ENCODE data around the gene C1orf56.

DNA sequence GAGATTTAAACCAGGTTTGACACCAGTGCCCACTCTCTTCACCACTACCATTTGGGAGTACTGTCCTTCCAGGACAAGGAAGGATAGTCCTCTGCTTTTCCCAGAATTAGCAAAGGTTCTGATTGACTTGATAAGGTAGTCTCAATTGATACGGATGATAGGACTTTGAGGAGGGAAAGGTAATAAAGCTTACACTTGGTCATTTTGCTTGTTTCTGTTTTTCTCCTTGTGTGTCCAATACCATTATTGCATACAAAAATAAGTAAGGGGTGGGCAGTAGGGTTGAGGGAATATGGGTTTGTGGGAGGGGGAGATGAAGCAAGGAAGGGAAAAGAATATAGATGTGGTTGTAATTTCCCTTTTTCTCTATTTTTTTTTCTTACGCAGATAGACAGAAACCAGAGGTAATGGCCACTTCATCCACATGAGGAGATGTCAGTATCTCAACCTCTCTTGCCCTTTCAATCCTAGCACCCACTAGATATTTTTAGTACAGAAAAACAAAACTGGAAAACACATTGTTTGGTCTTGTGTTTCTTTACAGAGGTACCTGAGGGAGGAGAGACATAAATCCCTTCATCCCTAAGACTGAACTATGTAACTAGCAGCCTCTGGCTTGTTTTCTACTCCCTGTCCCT lies 2.6 kb downstream of the C1orf56 start:
- peak in 1 of 2 donors; percentile 3 for TF ChIP-seq POLR2A (IDR thresholded peaks at IDR 0.05)
- TF ChIP-seq, protein P1, sequence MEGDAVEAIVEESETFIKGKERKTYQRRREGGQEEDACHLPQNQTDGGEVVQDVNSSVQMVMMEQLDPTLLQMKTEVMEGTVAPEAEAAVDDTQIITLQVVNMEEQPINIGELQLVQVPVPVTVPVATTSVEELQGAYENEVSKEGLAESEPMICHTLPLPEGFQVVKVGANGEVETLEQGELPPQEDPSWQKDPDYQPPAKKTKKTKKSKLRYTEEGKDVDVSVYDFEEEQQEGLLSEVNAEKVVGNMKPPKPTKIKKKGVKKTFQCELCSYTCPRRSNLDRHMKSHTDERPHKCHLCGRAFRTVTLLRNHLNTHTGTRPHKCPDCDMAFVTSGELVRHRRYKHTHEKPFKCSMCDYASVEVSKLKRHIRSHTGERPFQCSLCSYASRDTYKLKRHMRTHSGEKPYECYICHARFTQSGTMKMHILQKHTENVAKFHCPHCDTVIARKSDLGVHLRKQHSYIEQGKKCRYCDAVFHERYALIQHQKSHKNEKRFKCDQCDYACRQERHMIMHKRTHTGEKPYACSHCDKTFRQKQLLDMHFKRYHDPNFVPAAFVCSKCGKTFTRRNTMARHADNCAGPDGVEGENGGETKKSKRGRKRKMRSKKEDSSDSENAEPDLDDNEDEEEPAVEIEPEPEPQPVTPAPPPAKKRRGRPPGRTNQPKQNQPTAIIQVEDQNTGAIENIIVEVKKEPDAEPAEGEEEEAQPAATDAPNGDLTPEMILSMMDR (IDR thresholded peaks at IDR 0.05) = no peak

All from heart left ventricle (tissue), 13 donors.